Measurements from ENCODE around the gene DHRSX.

Gene DHRSX

GRCh38 chrX:2330910-2331309 lies 169.9 kb downstream of the DHRSX start:
- TF ChIP-seq TOX (CRISPR knock-in tag; IDR thresholded peaks at IDR 0.05; ENCODE audit: borderline replicate concordance) (no peak), CSRNP3 (CRISPR knock-in tag; IDR thresholded peaks at IDR 0.05) (no peak), OSR1 (CRISPR knock-in tag; IDR thresholded peaks at IDR 0.05) (no peak), PATZ1 (CRISPR knock-in tag; IDR thresholded peaks at IDR 0.05; ENCODE audit: borderline replicate concordance) (no peak), ZFP3 (CRISPR knock-in tag; IDR thresholded peaks at IDR 0.05) (no peak), ZNF565 (CRISPR knock-in tag; conservative IDR thresholded peaks at IDR 0.05; ENCODE audit: low read depth) (no peak), RARB (CRISPR knock-in tag; IDR thresholded peaks at IDR 0.05) (no peak), GLIS3 (CRISPR knock-in tag; IDR thresholded peaks at IDR 0.05) (no peak), ESRRG (CRISPR knock-in tag; IDR thresholded peaks at IDR 0.05) (no peak), ZFP30 (CRISPR knock-in tag; IDR thresholded peaks at IDR 0.05) (no peak), ZNF8 (CRISPR knock-in tag; IDR thresholded peaks at IDR 0.05) (no peak), ISL1 (CRISPR knock-in tag; IDR thresholded peaks at IDR 0.05) (no peak), SNAI2 (CRISPR knock-in tag; IDR thresholded peaks at IDR 0.05) (no peak), PPARA (CRISPR knock-in tag; IDR thresholded peaks at IDR 0.05; ENCODE audit: borderline replicate concordance) (no peak), TCF4 (CRISPR knock-in tag; IDR thresholded peaks at IDR 0.05; ENCODE audit: borderline replicate concordance) (no peak), TSHZ2 (CRISPR knock-in tag; IDR thresholded peaks at IDR 0.05) (no peak), CSDC2 (CRISPR knock-in tag; IDR thresholded peaks at IDR 0.05) (no peak), ZNF70 (CRISPR knock-in tag; IDR thresholded peaks at IDR 0.05) (no peak)
- TF ChIP-seq, protein P1, sequence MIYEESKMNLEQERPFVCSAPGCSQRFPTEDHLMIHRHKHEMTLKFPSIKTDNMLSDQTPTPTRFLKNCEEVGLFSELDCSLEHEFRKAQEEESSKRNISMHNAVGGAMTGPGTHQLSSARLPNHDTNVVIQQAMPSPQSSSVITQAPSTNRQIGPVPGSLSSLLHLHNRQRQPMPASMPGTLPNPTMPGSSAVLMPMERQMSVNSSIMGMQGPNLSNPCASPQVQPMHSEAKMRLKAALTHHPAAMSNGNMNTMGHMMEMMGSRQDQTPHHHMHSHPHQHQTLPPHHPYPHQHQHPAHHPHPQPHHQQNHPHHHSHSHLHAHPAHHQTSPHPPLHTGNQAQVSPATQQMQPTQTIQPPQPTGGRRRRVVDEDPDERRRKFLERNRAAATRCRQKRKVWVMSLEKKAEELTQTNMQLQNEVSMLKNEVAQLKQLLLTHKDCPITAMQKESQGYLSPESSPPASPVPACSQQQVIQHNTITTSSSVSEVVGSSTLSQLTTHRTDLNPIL (CRISPR knock-in tag; IDR thresholded peaks at IDR 0.05; ENCODE audit: low read depth) = no peak
- no peak for ATAC-seq

DNA sequence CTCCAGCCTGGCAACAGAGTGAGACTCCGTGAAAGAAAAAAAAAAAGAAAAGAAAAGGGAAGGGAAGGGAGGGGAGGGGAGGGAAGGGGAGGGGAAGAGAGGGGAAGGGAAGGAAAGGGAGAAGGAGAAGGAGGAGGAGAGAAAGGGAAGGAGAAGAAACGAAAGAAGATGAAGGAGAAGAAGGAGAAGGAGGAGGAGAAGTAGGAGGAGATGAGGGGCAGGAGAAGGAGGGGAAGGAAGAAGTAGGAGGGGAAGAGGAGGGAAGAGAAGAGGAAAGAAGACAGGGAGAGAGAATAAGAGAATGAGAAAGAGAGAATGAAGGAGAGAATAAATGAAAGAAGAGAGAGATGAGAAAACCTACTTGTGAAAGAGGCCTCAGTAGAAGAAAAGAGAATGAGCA lies 170.3 kb downstream of the DHRSX start:
- TF ChIP-seq CSRNP3 (CRISPR knock-in tag; IDR thresholded peaks at IDR 0.05) (no peak), TOX (CRISPR knock-in tag; IDR thresholded peaks at IDR 0.05; ENCODE audit: borderline replicate concordance) (no peak), TCF4 (CRISPR knock-in tag; IDR thresholded peaks at IDR 0.05; ENCODE audit: borderline replicate concordance) (no peak), SNAI2 (CRISPR knock-in tag; IDR thresholded peaks at IDR 0.05) (no peak)
- ATAC-seq = no peak

DNA sequence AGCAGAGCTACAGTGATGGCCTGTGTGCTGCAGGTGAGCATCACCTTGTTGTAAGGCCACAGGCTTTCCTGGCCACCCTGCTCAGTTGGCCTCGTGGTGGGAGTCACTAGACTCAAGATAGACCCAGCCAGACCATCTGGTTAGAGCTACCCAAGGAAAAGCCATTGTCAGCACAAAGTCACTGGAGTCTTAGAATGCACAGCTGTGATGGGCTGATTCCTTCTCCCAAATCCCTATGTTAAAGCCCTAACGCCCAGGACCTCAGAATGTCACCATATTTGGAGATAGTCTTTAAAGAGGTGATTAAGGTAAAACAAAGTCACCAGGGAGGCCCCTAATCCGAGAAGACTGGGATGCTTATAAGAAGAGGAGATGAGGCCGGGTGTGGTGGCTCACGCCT lies 173.4 kb downstream of the DHRSX start:
- no peak for ATAC-seq
- TF ChIP-seq ZNF565 (CRISPR knock-in tag; conservative IDR thresholded peaks at IDR 0.05; ENCODE audit: low read depth) (no peak), BACH2 (CRISPR knock-in tag; IDR thresholded peaks at IDR 0.05; ENCODE audit: borderline replicate concordance) (no peak), ARNTL (CRISPR knock-in tag; IDR thresholded peaks at IDR 0.05; ENCODE audit: borderline replicate concordance, low read depth) (no peak), CSDC2 (CRISPR knock-in tag; IDR thresholded peaks at IDR 0.05) (no peak), PPARA (CRISPR knock-in tag; IDR thresholded peaks at IDR 0.05; ENCODE audit: borderline replicate concordance) (no peak), SNAI2 (CRISPR knock-in tag; IDR thresholded peaks at IDR 0.05) (no peak), ZC3H10 (CRISPR knock-in tag; IDR thresholded peaks at IDR 0.05) (no peak), OSR1 (CRISPR knock-in tag; IDR thresholded peaks at IDR 0.05) (no peak), PATZ1 (CRISPR knock-in tag; IDR thresholded peaks at IDR 0.05; ENCODE audit: borderline replicate concordance) (no peak), CSRNP3 (CRISPR knock-in tag; IDR thresholded peaks at IDR 0.05) (no peak)
- TF ChIP-seq, protein P1 (CRISPR knock-in tag; IDR thresholded peaks at IDR 0.05; ENCODE audit: low read depth) = no peak

Measured in SK-N-SH treated with all-trans-retinoic acid at 6 μM for 48 hours (cell line).